Muscle of back (tissue), 11 donors: ENCODE results near the gene RREB1. TPM values are rescaled to one million over a fixed set of nuclear protein-coding genes. Genes with fewer than 3 reads are reported as not detected.

Experiments used
- DNase-seq, 3 donors: peaks; one replicate each; pipeline versions ENCODE4 v3.0.0 to v3.0.0-alpha.2; 2013
- polyA plus RNA-seq, 10 donors: library from polyadenylated mRNA; unstranded; fragments of 120-200 nt; gene quantifications; one replicate each; pipeline ENCODE4 v1.2.1, GENCODE V29; 2013; ENCODE audit not compliant: insufficient read length in 10 of 10

RREB1 gene
- polyA plus RNA-seq, 10 donors = 15.1 to 22.1 (median 17.5) TPM

- DNase-seq = no peak
Measured at GRCh38 chr6:7285416-7285815, 177.7 kb downstream of the RREB1 start.

DNA sequence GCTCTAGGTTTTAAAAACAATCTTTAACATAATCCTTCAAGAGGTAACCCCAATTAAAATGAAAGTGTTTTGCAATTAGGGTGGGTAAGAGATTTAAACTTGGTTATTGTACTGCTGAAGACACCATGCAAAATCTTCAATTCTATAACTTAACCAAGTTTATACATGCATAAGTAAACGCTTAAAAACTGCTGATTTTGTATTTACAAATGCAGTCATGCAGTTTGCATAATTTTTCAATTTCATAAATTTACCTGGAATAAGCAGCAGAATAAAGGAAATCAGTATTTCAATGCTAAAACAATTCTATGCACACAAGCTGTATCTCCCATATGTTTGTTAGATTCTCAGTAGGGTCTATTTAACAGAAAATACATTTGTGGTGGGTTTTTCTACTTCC, 182.3 kb downstream of the RREB1 start:
- no peak for DNase-seq

GRCh38 chr6:7292596-7293255, 185.0 kb downstream of the RREB1 start:
- DNase-seq = no peak

GRCh38 chr6:7295916-7296315, 188.2 kb downstream of the RREB1 start:
- no peak for DNase-seq

DNA sequence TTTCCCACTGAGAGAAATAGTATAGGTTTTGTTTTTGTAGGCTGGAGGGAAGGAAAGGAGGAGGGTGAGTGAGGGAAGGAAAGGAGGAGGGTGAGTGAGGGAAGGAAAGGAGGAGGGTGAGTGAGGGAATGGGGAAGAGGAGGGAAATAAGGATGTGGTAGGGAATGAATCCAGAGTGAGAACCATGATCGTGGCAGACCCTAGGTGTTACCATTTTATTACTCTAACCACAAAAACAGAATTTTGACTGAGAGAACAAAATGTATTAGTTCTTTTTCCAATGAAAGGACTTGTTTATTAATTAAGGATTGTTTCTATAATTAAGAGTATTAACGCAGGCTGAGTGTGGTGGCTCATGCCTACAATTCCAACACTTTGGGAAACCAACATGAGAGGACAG, 188.8 kb downstream of the RREB1 start:
- no peak for DNase-seq

DNA sequence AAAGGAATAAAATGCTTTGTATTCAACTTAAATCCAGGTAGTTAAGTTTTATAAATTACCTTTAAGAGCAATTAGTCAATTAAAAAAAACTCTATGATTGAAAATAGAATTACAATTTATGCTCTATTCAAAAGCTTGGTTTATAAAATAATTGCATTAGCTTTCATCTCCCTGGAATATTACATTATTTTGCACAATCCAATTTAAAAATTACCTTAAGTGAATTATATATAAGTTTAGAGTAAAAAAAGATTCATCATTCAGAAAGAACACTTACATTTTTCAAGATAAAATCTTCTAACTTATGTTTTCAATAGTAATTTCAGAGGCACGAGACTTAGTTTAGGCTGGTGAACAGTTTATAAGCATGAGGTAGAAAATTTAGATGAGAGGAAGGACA, 190.4 kb downstream of the RREB1 start:
- no peak for DNase-seq

- no peak for DNase-seq
Measured at GRCh38 chr6:7300926-7301325, 193.2 kb downstream of the RREB1 start.

Other genes starting within 250 kb of the RREB1 start
- gene SSR1, start 205.2 kb downstream of the RREB1 start, polyA plus RNA-seq = 100 to 1,000 TPM in 1 of 10 donors, 10 to 100 TPM in 9; 74.2 to 106 (median 92.2) TPM